Endothelial cell of umbilical vein (primary cell): Measurements from ENCODE around the gene PDE10A.

ENCODE experiments used
- CTCF ChIP-seq, 2 donors: IDR thresholded peaks; 1 replicate in 1 of 2; 2 replicates in 1 of 2; pipeline ENCODE4 v1.5.1; 2011; ENCODE audit warnings: low read length in 2 of 2, mild to moderate bottlenecking in 2 of 2, moderate library complexity in 2 of 2, control low read depth in 1 of 2, inconsistent platforms in 1 of 2, low read depth in 1 of 2; ENCODE audit not compliant: insufficient read depth in 1 of 2; ENCODE audit errors: extremely low read depth in 1 of 2
- EZH2 ChIP-seq: IDR thresholded peaks from 2 replicates; pipeline ENCODE4 v1.6.1; 2012; ENCODE audit warnings: borderline replicate concordance, low read depth, mild to moderate bottlenecking, moderate library complexity, low read length, inconsistent platforms; ENCODE audit not compliant: severe bottlenecking
- FOS ChIP-seq: IDR thresholded peaks from 2 replicates; pipeline ENCODE4 v1.6.1; 2011; ENCODE audit warnings: mild to moderate bottlenecking, low read length, moderate library complexity, borderline replicate concordance; ENCODE audit not compliant: insufficient read depth
- JUN ChIP-seq: IDR thresholded peaks from 2 replicates; pipeline ENCODE4 v1.6.1; 2011; ENCODE audit warnings: borderline replicate concordance, low read depth; ENCODE audit not compliant: insufficient read length, insufficient read depth
- MAX ChIP-seq: IDR thresholded peaks from 2 replicates; pipeline ENCODE4 v1.6.1; 2011; ENCODE audit not compliant: insufficient read depth, insufficient read length
- POLR2A ChIP-seq: IDR thresholded peaks from 2 replicates; pipeline ENCODE4 v1.6.1; 2012; ENCODE audit warnings: low read depth, mild to moderate bottlenecking, control low read depth, low read length
- POLR2AphosphoS5 ChIP-seq: IDR thresholded peaks from 2 replicates; pipeline ENCODE4 v1.6.1; 2012; ENCODE audit warnings: low read depth, mild to moderate bottlenecking, control low read depth, low read length, moderate library complexity; ENCODE audit not compliant: insufficient read depth

GRCh38 chr6:165480916-165481315 is 182.1 kb downstream of the PDE10A start:
- no peak for TF ChIP-seq CTCF (IDR thresholded peaks at IDR 0.05; ENCODE audit: extremely low read depth in 1 of 2, insufficient read depth in 1 of 2, low read depth in 1 of 2, low read length in 2 of 2)
- no peak for TF ChIP-seq POLR2A
- TF ChIP-seq EZH2: no peak
- no peak for TF ChIP-seq POLR2AphosphoS5
- no peak for TF ChIP-seq JUN
- TF ChIP-seq FOS: no peak
- no peak for TF ChIP-seq MAX
